T1000 (cell line): ENCODE results near the gene IGSF21.
"Not testable (repeated sequence)": the region's sequence is repeated elsewhere in the genome, so short reads cannot be mapped to it uniquely, and the experiment has no call there.

Source experiments
- DNase-seq: peaks from one replicate; lab custom pipeline; 2025; ENCODE audit warnings: mixed read lengths; lab: John Stamatoyannopoulos, UW

IGSF21 gene

DNA sequence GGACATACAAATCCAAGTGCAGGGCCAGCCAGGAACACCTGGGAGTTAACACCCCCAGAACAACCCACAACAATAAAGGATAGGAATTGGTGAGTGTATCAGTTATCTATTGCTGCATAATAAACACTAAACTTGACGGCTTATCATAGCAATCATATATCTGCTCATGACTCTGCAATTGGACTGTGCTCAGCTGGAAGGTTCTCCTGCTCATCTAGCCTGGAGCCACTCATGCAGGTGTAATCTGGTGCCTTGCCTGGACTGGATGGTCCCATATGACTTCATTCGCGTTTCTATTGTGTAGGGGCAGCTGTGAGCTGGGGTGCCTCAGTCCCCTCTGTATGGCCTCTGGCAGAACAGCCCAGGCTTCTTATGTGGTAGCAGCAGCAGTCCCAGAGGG, 296.9 kb downstream of the IGSF21 start:
- DNase-seq: no peak

DNA sequence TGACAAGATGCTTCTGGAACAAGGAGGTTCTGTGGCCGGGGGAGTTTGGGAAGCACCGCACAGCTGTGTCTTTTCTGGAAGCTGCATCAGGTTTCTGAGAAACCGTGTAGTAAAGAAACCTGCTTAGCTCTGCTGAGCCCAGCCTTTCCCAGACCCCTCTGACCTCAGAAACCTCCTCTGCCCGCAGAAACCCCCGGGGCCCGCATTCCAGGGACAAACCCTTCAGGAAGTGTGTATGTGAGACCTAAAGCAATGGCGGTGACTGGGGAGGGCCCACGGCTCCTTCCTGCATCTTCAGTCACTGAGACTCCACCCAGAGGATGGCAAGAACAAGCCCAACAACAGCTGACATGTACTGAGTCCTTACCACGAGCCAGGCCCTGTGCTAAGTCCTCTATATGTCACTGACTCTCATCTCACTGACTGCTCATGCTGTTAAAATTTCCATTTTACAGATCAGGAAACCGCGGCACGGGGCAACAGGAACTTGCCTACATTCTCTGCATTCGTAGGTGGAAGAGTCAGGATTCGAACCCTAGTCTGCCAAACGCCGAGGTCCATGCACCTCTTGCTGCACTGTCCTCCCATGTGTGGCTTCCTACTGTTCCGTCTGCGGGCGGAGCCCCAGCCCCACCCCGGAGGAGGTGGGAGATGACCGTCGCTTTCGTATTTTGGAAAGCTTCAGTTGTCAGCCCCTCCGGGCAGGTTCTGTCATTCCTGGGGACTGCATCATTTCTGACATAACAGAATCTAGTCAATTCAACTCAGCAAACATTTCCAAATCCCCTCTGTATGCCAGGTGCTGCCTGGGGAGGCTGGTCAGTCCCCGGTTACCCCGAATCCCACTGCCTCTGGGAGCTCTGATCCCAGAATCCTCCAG, 299.8 kb downstream of the IGSF21 start:
- DNase-seq: no peak

DNA sequence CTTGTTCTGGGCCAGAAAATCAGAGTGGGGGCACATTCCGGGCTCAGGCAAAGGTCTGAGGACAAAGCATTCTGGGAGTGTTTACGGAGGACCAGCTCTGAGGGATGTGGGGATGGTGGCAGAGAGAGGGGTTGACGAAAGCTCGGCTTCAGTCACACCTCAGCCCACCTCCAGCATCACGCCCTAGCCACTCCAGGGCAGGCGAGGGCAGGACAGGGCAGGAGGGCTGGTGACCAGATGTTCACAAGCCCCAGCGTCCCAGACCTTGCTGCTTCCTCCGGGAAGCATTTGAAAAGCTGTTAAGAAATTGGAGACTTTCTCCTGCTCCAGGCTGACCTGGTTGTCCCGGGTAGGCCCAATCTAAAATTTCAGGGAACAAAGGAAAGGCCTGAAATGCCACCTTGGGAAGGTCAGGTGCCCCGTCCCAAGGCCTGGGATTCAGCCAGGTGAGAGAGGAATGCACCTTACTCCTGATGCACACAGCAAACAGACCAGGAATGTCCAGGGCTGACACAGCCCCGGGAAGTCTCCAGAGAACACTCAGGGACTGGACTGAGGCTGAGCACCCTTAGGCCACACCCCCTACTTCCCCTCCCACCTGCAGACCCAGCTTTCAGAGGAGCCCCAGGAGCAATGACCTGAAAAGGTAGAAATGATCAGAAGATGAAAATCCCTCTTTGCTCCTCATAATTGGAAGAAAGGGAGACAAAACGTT, 301.2 kb downstream of the IGSF21 start:
- DNase-seq: no peak

DNA sequence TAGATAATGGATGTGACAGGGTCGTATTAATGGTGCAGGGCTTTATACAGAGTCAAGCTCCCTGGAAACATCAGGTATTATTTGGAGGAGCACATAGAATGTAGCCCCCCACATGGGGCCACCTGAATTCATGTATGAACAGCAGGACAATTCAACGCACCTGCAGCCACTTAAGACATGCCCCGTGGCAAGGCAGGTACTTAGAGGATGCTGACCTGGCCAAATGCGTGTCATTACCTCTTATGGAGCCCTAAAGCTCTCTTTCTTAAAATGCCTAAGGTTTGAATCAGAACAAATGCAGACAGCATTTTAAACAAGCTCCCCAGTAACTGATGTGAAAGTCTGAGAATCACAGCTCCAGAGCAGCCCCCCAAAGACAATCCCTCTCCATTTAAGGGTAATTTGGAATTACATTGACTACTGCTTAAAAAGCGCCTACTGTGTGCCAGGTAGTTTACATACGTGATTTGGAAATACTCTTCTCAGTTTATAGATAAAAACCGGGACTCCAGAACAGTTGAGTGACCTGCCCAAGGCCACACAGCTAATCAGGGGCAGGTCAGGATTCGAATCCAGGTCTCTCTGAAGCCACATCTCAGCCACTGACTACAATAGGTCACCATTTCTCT, 302.1 kb downstream of the IGSF21 start:
- no peak for DNase-seq

DNA sequence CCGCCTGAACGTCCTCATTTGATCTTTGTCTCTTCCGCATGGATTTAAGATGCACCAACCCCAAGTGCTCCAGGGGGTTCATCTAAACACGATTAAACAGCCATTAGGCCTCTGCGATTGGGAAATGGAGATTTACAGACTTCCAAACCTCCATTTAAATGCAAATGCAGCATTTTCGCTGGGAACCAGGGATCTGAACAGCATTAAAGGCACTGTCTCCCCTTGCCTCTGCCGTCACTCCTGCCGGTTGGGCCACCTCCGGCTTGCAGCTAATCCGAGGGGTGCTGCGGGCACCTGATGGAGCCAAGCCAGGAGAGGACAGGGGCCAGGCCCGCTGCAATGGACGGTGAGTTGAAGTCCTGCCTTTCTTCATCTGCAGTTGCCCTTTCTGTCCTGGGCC, 302.8 kb downstream of the IGSF21 start:
- no peak for DNase-seq

DNA sequence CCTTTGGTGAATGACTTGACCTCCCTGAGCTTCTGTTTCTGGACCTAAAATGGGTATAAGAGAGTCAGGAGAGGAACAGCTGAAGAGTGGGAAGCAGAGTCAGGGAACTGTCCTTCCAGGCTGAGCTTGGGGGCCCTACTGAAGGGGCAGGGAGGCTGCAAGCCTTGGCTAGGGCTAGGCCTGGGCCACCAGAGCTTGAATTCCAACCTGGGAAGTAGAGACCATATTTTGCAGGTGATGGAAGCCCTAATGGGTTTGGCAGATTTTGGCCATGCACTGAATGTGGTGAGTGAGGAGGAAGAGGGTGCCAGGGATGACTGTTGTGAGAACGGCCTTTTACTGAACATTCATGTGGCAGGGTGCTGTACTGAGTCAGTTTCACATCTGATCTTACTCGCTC, 303.7 kb downstream of the IGSF21 start:
- DNase-seq: no peak

DNA sequence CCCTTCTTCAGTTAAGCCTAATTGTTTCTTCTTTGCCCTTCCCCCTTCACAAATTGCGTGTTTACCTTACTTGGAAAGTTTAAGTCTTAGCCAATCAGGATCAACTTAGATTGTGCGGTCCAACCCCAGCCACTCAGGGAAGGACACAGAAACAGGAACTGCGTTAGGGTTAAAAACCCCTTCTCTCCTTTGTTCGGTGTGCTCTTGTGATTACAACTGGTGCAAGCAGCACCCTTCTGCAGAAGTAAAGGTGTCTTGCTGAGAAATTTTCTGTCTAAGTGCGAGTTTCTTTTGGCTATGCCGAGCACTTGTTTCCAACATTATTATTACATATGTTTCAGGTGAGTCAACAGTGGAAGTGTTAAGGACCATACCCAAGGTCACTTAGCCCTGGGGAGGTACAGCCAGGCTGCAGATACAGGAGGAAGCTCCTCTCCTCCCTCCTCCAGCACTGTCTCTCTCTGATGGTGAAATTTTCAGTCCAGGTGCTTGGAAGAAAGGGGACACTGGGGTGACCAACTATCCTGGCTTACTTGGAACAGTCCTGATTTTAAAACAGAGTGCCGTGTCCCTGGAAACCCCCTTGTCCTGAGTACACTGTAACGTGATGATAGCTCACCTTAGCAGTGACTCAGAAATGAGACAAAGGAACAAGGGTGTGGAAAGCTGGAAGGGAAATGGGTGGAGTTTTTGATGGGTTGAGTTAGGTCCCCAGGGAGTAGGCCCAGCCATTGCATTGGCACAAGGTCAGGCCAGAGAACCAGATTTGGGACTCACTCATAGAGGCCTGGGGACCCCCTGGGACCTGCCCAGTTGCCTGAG, 304.4 kb downstream of the IGSF21 start:
- DNase-seq: no peak

DNA sequence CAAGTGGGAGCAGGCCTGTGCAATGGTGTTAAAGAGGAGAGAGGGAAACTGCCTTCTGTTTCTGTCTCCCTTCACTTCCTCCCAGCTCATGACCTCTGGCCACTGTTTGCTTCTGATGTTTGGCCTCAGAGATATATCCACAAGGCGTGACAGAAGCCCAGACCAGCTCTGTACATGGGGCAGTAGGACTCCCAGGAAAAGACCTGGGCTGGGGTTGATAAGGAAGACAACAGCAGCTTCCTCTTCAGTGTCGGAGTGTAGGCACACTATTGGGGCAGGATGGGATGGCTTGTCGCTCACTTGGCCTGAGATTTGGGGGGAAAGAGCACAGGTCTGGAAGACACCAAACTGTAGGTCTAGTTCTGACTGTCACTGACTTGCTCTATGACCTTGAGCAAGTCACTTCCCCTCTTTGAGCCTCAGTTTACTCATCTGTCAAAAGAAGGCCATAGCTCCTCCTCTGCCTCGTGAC, 305.3 kb downstream of the IGSF21 start:
- DNase-seq: no peak

DNA sequence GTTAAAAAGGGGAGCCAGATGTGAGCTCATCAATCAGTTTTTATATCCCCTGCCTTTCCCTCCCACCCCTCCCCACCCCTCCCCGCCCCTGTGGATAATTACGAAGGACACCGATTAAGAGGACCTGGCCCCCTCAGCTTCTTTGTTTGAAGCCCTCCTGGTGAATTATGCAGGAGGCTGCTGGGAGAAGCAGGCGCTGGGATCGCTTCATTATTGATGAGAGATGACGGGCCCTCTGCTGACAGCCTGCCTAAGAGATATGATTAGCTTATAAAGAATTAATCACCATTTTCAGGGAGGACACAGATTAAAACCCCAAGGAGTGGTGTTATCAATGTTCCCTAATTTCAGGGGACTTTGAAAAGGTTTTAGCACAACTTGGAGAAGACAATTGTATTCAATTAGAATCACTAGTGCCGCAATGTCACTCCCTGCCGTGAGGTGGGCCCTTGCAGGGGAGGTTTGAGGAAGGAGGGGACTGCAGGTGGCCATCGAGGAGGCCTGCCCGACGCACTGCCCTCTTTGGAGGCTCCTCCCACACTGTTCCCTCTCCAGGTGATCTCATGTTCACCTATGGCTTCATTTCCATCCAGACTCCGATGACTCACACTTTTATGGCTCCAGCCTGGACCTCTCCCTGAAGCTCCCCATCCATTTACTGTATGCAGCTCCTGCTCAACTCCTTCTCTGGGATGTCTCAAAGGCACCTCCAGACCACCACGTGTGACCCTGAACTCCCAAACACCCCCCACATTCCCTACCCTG, 306.1 kb downstream of the IGSF21 start:
- no peak for DNase-seq

DNA sequence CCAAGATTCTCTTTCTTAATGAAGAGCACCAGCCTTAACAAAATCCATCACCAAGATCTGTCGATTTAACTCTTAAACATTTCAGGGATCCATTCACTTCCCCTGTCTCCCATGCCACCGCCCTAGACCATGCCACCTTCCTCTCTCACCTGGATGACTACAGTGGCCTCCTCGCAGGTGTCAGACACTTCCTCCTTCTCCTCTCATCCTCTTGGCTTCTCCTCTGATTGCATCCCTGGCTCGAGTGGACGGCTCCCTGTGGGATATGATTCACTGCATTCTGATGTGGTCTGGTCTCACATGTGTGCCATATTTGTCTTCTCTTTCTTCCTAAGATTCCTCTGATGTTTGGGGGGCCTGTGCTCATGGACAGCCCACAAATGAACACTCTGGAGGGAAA, 306.7 kb downstream of the IGSF21 start:
- no peak for DNase-seq

DNA sequence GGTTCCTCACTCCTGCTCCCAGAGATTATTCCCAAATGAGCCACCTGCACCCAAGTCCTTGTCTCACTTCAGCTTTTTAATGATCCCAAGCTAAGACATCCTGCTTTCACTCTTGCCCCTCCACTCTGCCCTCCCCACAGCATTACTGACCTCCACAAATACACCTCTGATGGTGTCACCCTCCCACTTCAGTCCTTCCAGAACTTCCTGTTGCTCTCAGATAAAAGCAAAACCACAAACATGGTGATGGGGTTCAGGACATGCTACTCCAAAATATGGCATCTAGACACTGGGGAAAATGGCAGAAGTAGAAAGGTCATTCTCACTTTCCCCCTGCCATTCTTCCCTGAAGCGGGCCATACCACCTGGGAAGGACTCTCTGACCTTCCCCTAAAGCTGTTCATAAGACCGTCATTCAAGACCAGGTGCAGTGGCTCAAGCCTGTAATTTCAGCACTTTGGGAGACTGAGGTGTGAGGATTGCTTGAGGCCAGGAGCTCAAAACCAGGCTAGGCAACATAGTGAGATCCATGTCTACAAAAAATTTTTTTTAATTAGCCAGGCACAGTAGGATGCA, 307.4 kb downstream of the IGSF21 start:
- no peak for DNase-seq

DNA sequence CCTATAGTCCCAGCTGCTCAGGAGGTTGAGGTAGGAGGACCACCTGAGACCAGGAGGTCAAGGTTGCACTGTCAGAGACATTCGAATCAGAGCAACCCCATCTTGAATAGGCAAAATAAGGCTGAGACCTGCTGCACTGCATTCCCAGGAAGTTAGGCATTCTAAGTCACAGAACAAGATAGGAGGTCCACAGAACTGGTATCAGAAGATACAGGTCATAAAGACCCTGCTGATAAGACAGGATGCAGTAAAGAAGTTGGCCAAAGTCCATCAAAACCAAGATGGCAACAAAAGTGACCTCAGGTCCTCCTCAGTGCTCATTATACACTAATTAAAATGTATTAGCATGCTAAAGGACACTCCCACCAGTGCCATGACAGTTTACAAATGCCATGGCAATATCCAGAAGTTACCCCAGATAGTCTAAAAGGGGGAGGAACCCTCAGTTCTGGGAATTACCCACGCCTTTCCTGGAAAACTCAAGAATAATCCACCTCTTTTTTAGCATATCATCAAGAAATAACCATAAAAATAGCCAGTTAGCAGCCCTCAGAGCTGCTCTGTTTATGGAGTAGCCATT, 307.9 kb downstream of the IGSF21 start:
- DNase-seq: no peak

DNA sequence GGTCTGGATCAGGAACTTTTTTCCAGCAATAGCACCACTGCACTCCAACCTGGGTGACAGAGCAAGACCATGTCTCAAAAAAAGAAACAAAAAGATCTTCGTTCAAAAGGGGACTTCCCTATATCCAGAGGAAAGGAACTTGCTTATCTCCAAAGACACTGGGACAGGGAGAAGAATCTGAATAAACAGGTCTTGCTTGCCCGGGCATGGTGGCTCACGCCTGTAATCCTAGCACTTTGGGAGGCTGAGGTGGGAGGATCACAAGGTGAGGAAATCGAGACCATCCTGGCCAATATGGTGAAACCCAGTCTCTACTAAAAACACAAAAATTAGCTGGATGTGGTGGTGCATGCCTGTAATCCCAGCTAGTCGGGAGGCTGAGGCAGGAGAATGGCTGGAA, 308.5 kb downstream of the IGSF21 start:
- not testable (repeated sequence) for DNase-seq

DNA sequence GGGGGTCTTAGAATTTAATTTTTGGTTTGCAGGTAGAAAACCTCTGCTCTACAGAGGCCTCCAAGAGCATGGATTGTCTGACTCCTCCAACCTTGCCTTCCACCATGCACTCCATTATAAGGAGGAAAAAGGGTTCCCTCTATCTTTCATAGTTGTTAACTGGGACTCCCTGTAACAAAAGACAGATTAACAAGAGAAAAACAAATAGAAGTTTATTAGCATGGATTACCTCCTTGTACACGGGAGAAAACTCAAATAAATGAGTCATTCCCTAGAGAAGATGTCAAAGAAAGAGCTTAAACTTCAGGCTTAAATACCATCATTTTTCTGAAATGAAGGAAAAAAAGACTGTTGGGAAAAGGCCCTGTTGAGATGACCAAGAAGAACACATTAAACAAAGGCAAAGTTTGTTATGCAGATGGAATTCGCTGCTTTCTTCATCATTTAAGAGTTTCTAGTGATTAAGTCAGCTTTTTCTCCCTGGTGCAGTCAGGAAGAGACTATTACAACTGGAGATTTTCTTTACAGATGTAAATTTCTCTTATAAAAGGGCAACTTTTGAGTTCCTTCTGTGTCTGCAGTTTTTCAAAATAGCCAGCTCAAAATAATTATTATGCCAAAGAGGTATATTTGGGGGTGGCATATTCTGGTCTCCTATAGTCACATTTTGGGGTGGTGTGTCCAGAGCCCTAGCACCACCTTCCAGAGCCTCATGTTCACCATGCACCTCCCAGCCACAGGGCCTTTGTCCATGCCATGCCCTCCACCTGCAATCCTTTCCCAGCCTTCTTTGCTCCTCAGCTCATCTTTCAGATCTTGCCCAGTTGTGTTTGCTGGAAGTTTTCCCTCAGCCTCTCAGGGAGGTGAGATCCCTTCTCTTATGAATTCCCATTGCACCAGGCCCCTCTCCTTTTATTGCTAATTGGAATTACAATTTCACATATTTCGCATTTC, 310.0 kb downstream of the IGSF21 start:
- DNase-seq: no peak

DNA sequence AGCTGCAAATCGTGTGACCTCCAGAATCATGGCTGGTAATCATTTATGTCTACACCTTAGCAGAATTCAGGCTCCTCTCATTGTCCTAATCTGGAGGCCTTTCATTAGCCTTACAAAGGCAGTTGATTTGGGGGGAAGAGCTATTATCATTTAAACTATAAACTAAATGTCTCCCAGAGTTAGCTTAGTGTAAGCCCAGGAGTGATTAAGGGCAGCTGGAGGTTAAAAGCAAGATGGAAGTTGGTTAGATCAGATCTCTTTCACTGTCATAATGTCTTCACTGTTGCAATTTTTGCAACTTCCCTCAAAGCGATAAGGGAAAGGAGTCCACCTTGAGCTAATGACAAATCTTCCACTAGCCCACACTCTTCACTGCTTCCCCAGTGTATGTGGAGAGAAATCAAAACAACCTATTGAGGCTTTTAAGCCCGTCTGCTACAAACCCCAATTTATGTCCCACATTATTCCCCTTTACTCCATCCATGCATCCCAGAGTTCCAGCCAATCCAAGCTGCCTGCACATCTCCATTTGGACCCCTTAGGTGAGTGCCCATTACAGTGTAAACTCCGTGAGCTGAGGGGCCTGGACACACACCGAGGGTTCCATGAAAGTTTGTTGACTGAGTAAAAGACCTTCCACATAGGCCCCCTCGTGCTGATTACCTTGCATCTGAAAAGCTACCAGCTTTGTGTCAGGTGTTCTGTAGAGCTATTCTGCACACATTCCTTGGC, 311.7 kb downstream of the IGSF21 start:
- no peak for DNase-seq

DNA sequence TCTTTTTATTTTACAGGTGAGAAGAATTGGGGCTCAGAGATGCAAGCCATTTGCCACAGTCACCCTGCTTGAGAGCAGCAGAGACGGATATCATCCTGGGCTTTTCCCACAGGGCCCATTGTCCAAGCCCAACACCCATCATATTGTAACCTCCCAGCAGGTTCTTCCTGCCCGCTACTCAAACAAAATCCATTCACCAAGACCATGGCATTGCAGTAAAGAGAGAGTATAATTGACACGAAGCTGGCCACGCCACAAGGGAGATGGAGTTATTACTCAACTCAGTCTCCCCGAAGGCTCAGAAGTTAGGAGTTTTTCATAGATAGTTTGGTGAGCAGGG, 312.2 kb downstream of the IGSF21 start:
- no peak for DNase-seq

DNA sequence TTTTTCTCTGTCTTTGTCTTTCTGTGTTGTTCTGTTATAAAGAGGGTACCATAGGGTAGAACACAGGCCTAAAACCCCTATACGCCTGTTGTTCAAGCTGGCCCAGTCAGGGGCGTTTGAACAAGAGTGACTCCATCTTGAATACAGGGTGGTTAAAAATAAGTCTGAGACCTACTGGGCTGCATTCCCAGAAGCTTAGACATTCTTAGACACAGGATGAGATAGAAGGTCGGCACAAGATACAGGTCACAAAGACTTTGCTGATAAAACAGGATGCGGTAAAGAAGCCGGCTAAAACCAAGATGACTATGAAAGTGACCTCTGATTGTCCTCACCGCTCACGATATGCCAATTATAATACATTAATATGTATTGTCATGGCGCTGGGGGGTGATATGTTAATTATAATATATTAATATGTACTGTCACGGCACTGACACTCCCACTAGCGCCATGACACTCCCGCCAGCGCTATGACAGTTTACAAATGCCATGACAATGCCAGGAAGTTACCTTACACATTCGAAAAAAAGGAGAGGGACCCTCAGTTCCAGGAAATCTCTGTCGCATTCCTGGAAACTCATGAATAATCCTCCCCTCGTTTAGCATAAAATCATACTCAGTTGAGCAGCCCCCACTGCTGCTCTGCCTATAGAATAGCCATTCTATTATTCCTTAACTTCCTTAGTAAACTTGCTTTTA, 314.6 kb downstream of the IGSF21 start:
- no peak for DNase-seq

DNA sequence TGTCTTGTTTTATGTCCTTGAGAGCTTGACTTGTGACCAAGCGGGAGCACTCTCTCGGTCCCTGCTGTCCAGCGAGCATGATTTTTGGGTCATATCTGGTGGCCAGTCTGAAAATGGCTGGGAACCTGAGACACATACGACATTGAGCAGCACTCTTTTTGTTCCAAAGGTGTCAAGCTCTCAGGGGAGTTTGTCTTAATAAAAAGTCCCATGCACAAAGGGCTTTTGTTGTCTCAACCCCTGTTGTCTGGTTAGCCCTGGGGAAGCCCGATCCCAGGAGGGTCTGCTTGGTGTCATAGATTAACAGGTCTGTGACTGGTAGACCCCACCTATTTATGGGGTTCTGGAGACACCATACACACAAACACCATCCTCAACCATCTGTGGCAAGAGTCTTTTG, 315.4 kb downstream of the IGSF21 start:
- DNase-seq: no peak
